KOPT-K1 (cell line): Measurements from ENCODE around the gene MT1B.

ENCODE experiments used
- H3K27ac ChIP-seq: fragments of 200-600 bp; sonication (generic); 2 replicates; pipeline ENCODE4 v1.5.1; 2016; ENCODE audit warnings: antibody characterized with exemption, mild to moderate bottlenecking, low read depth, low read length; ENCODE audit not compliant: poor library complexity, severe bottlenecking
- H3K36me3 ChIP-seq: fragments of 200-600 bp; sonication (generic); 2 replicates; pipeline ENCODE4 v1.5.1; 2017; ENCODE audit warnings: antibody characterized with exemption, mild to moderate bottlenecking, low read length, moderate library complexity; ENCODE audit not compliant: insufficient read depth
- H3K9me3 ChIP-seq: fragments of 200-600 bp; sonication (generic); 2 replicates; pipeline ENCODE4 v1.5.1; 2017; ENCODE audit warnings: antibody characterized with exemption, low read length, mild to moderate bottlenecking; ENCODE audit not compliant: insufficient read depth, poor library complexity, severe bottlenecking

The MT1B gene

DNA sequence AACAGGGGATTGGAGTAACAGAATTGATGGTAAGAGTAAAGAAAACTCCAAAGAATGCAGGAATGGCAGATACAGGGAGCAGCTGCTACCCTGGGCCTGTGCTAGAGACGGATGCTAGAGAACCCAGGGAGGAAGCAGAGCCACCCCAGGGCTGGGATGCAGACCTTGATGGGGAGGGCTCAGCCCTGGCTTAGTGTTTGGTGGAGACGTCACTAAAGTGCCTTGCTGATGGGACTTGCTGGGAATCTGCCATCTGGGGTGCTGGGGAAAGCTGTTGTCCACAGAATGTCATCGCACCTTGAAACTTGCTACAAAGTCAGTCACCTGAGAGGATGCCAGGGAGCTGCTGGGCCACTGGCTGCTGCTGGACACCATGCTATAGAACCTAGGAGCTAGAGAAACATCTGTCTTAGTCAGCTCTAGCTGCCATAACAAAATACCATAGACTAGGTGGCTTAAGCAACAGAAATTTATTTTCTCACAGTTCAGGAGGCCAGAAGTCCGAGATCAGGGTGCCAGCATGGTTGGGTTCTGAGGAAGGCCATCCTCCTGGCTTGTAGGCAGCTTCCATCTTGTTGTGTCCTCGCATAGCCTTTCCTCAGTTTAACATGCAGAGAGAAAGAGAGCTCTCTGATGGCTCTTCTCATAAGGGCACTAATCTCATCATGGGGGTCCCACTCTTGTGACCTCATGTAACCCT, 45.9 kb downstream of the MT1B start:
- no peaks in the 10 kb centered on the region for H3K9me3 ChIP-seq
- no peak overlapping the region for H3K27ac ChIP-seq
- no peaks in the 10 kb centered on the region for H3K36me3 ChIP-seq

DNA sequence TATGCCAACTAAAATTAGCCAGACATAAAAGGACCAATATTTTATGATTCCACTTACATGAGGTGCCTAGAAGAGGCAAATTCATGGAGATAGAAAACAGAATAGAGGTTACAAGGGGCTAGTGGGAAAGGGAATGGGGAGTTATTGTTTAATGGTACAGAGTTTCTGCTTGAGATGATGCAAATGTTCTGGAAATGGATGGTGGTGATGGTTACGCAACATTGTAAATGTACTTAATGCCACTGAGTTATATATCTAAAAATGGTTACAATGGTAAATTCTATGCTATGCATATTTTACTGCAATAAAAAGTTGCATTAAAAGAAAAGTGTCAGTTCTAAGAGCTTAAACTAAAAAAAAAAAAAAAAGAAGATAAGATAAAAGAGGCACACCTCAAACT, 48.5 kb downstream of the MT1B start:
- Histone ChIP-seq H3K9me3 (no peaks in the 10 kb centered on the region), H3K27ac (no peak overlapping the region), H3K36me3 (no peaks in the 10 kb centered on the region)

DNA sequence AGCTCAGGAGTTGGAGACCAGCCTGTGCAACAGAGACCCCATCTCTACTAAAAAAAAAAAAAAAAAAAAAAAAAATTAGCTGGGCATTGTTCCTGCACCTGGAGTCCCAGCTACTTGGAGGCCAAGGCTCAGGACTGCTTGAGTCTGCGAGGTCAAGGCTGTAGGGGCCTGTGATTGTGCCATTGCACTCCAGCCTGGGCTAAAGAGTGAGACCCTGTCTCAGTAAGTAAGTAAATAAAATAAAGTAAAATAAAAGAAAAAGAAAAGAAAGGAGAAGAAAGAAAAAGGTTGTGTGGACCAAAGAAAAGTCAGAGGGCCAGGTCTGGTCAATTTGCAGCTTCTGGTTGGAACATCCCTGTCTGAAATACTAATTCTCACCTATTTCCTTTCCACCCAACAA, 48.9 kb downstream of the MT1B start:
- Histone ChIP-seq H3K36me3 (no peaks in the 10 kb centered on the region), H3K27ac (no peak overlapping the region), H3K9me3 (no peaks in the 10 kb centered on the region)

DNA sequence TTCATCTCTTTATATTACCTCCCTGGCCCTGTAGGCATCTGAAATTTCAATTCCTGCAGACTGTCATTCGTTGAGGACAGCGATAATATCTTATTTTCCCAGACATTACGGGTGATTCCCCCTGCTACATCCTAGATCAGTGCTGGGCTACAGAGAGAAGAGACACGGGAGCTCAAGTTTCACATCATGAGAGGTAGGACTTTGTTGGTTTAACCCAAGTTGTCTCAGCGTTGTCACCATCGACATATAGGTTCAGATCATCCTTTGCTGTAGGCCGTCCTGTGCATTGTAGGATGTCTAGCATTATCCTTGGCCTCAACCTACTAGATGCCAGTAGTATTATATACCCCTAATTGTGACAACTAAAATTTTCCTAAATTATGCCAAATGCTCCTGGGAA, 49.8 kb downstream of the MT1B start:
- H3K36me3 ChIP-seq: no peaks in the 10 kb centered on the region
- H3K27ac ChIP-seq: no peak overlapping the region
- H3K9me3 ChIP-seq: no peaks in the 10 kb centered on the region
